ENCODE measurements around the gene MYO5C. TPM values are rescaled to one million over a fixed set of nuclear protein-coding genes. Genes with fewer than 3 reads are reported as not detected.

MYO5C gene
- total RNA-seq, 4 donors from 2014 or later: 2.6 to 12.3 (median 10.2) TPM

DNA sequence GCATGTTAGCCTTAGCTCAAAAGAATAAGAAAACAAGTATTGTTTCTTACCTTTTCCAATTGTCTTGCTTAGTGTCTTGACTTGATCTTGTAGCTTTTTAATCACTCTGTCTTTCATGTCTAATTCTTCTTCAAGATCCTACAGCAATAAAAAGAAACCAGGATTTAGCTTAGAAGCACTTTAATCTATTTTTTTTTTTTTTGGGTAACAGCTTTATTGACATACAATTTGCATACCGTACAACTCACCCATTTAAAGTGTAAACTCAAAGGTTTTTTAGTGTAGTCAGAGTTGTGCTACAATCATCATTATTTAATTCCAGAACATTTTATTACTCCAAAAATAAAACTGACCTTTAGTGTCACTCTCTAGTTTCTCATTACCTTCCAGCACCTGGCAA is 81.1 kb downstream of the MYO5C start:
- Histone ChIP-seq H3K4me1 (no peaks in the 10 kb centered on the region), H3K27me3 (no peaks in the 10 kb centered on the region), H3K4me3 (no peak overlapping the region), H3K9me3 (no peaks in the 10 kb centered on the region), H3K36me3 (peaks cover 0 to 10% of the 10 kb centered on the region in 2 donors), H3K27ac (no peak overlapping the region)
- ATAC-seq: no peak
- WGBS, 2 donors (ENCODE audit: low coverage in 1 of 2): 50 to 82% methylated on average over 1 of the region's 1 CpG
- TF ChIP-seq POLR2AphosphoS5 (IDR thresholded peaks at IDR 0.05): no peak
- TF ChIP-seq, protein P1, sequence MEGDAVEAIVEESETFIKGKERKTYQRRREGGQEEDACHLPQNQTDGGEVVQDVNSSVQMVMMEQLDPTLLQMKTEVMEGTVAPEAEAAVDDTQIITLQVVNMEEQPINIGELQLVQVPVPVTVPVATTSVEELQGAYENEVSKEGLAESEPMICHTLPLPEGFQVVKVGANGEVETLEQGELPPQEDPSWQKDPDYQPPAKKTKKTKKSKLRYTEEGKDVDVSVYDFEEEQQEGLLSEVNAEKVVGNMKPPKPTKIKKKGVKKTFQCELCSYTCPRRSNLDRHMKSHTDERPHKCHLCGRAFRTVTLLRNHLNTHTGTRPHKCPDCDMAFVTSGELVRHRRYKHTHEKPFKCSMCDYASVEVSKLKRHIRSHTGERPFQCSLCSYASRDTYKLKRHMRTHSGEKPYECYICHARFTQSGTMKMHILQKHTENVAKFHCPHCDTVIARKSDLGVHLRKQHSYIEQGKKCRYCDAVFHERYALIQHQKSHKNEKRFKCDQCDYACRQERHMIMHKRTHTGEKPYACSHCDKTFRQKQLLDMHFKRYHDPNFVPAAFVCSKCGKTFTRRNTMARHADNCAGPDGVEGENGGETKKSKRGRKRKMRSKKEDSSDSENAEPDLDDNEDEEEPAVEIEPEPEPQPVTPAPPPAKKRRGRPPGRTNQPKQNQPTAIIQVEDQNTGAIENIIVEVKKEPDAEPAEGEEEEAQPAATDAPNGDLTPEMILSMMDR (IDR thresholded peaks at IDR 0.05): no peak
- TF ChIP-seq EP300 (IDR thresholded peaks at IDR 0.05): no peak
- TF ChIP-seq POLR2A (IDR thresholded peaks at IDR 0.05): no peak

DNA sequence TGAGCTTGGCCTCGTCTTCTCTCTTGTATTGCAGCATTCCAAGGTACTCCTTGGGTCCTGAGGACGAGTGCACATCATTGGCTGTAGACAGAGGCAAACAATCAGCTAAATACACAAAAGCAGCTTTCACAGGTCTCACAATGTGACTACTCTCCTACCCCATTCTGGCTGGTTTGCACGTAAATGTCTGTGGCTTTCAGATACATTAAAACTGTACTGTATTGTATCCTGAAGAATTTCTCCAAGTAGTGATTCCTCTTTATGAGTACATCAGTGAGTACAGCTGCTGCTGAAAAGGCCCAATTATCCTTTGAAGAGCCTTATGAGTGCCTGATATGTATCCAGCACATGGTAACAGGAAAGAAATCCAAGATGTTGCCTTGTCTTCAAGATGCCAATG is 82.4 kb downstream of the MYO5C start:
- H3K27ac ChIP-seq: no peak overlapping the region
- no peaks in the 10 kb centered on the region for H3K27me3 ChIP-seq
- no peak for ATAC-seq
- H3K4me3 ChIP-seq: no peak overlapping the region
- WGBS, 2 donors (ENCODE audit: low coverage in 1 of 2): 75 to 88% methylated on average over 2 to 3 of the region's 3 CpGs
- no peaks in the 10 kb centered on the region for H3K4me1 ChIP-seq
- TF ChIP-seq, protein P1 (IDR thresholded peaks at IDR 0.05): no peak
- TF ChIP-seq POLR2A (IDR thresholded peaks at IDR 0.05) (no peak), POLR2AphosphoS5 (IDR thresholded peaks at IDR 0.05) (no peak), EP300 (IDR thresholded peaks at IDR 0.05) (no peak)
- H3K36me3 ChIP-seq: peaks cover 0 to 10% of the 10 kb centered on the region in 2 donors
- H3K9me3 ChIP-seq: no peaks in the 10 kb centered on the region

DNA sequence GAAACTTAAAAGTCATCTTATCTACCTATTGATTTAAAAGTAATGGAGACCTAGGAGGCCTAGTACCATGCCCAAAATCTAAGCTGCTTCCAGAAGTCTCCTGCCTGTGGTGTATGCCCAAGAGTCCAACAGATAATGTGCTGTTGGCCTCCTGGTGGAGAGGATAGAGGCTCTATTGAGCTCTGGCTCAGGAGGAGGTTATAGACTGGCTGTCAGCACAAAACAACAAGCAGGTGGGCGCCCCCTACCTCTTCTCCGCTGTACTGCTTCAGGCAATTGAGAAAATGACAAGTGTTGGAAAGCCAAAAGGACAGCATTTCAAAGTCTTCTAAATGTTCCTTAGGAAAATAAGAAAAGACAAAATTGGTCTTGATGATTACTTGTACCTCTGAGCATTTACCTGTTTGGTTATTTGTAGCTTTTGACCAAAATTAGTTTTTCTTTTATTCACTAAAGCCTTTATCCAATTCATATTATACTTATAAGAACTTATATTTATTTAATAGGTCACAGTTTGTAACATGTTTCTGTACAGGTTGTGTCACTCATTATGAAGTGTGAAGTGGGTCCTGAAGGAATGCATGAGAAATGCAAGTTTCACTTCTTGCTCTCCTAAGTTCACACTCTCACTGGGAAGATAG is 87.2 kb downstream of the MYO5C start:
- peak; percentile 39 for ATAC-seq
- H3K36me3 ChIP-seq: peaks cover 0 to 17% of the 10 kb centered on the region in 2 donors
- no peaks in the 10 kb centered on the region for H3K9me3 ChIP-seq
- no peak overlapping the region for H3K4me3 ChIP-seq
- TF ChIP-seq EP300 (IDR thresholded peaks at IDR 0.05) (no peak), POLR2AphosphoS5 (IDR thresholded peaks at IDR 0.05) (no peak)
- TF ChIP-seq, protein P1 (IDR thresholded peaks at IDR 0.05): peak; percentile 24 to 56 (median 40)
- H3K27me3 ChIP-seq: no peaks in the 10 kb centered on the region
- H3K27ac ChIP-seq: no peak overlapping the region
- H3K4me1 ChIP-seq: no peaks in the 10 kb centered on the region
- 43 to 47% methylated on average over 2 of the region's 2 CpGs for WGBS, 2 donors (ENCODE audit: low coverage in 1 of 2)

DNA sequence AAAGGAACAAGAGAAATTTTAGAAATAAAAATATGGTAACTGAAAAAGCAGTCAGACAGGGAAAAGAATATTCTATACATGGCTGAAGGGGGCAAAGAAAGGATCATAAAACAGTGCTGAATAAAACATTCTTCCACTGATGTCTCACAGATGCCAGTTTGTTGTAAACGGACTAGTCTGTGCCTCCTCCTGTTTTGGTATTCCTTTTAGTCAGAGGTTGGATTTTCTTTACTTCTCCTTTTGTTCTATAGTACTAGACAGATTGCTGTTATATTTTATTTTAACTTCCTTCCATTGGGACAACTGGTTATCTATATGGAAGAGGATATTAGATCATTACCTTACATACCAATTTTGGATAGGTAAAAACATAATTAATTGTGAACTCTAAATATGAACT is 88.4 kb downstream of the MYO5C start:
- WGBS, 2 donors (ENCODE audit: low coverage in 1 of 2): 35 to 71% methylated on average over 1 of the region's 1 CpG
- H3K4me3 ChIP-seq: no peak overlapping the region
- TF ChIP-seq POLR2AphosphoS5 (IDR thresholded peaks at IDR 0.05) (no peak), EP300 (IDR thresholded peaks at IDR 0.05) (no peak), POLR2A (IDR thresholded peaks at IDR 0.05) (no peak)
- TF ChIP-seq, protein P1 (IDR thresholded peaks at IDR 0.05): no peak
- H3K9me3 ChIP-seq: no peaks in the 10 kb centered on the region
- no peaks in the 10 kb centered on the region for H3K27me3 ChIP-seq
- ATAC-seq: no peak
- no peaks in the 10 kb centered on the region for H3K4me1 ChIP-seq
- no peak overlapping the region for H3K27ac ChIP-seq
- peaks cover 0 to 10% of the 10 kb centered on the region in 2 donors for H3K36me3 ChIP-seq

DNA sequence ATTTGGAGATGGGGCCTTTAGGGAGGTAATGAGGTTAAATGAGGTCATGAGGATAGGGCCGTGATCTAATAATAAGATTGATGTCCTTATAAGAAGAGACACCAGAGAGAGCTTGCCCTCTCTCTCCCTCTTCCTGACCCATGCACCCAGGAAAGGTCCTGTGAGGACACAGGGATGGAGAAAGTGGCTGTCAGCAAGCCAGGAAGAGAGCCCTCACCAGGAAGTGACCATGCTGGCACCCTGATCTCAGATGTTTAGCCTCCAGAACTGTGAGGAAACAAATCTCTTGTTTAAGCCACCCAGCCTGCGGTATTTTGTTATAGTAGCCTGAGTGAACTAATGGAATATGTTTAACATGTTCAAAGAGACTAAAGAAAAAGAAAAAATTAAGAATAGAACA is 89.2 kb downstream of the MYO5C start:
- Histone ChIP-seq H3K27ac (no peak overlapping the region), H3K36me3 (peaks cover 0 to 10% of the 10 kb centered on the region in 2 donors), H3K4me3 (no peak overlapping the region), H3K9me3 (no peaks in the 10 kb centered on the region), H3K4me1 (no peaks in the 10 kb centered on the region), H3K27me3 (no peaks in the 10 kb centered on the region)
- 57 to 100% methylated on average over 1 to 2 of the region's 2 CpGs for WGBS, 2 donors (ENCODE audit: low coverage in 1 of 2)
- no peak for ATAC-seq
- TF ChIP-seq, protein P1 (IDR thresholded peaks at IDR 0.05): no peak
- TF ChIP-seq EP300 (IDR thresholded peaks at IDR 0.05): no peak
